ENCODE data around the gene ACTR3. TPM values are rescaled to one million over a fixed set of nuclear protein-coding genes. Genes with fewer than 3 reads are reported as not detected.
A peak's percentile ranks its signal among the peaks of the same experiment; 100 is the strongest.

ACTR3 gene
- total RNA-seq, 1 experiment from 2014 or later: 180 TPM

GRCh38 chr2:113894156-113894743 lies 4.4 kb downstream of the ACTR3 start:
- Mint-ChIP-seq H3K27me3 (ENCODE audit: low read depth) (no peaks in the 10 kb centered on the region), H3K4me3 (peak overlapping the region in 1 of 2 experiments; percentile 31; a peak in 1 of 5 replicates), H3K36me3 (ENCODE audit: insufficient read depth in 1 of 3, low read depth in 3 of 3) (peaks cover 0 to 16% (median 2%) of the 10 kb centered on the region in 3 experiments; a peak in 3 of 7 replicates), H3K27ac (no peak overlapping the region), H3K9me3 (no peaks in the 10 kb centered on the region), H3K4me1 (peaks cover 60 to 63% of the 10 kb centered on the region in 2 experiments)
- no peak overlapping the region for H3T11ph ChIP-seq (ENCODE audit: low read length)
- no peaks in the 10 kb centered on the region for H3K79me1 ChIP-seq (ENCODE audit: insufficient read depth, low read depth, low read length, poor library complexity, severe bottlenecking)
- no peak overlapping the region for H4K91ac ChIP-seq (ENCODE audit: insufficient read length, low read depth, low read length)
- H3K18ac ChIP-seq (ENCODE audit: insufficient read length, low read depth, low read length): no peak overlapping the region
- H3K23me2 ChIP-seq (ENCODE audit: insufficient read length, low read depth, low read length, poor library complexity, severe bottlenecking): peaks cover 3% of the 10 kb centered on the region
- H3K56ac ChIP-seq (ENCODE audit: insufficient read length, low read depth, low read length): no peak overlapping the region
- H3K4me2 ChIP-seq (ENCODE audit: insufficient read depth, insufficient read length, low read length): no peak overlapping the region
- peaks cover 26% of the 10 kb centered on the region; the same call in 1 of the 2 replicates for H3K79me2 ChIP-seq (ENCODE audit: insufficient read depth, low read length)
- no peak for DNase-seq
- H4K5ac ChIP-seq (ENCODE audit: insufficient read length, low read depth, low read length): no peak overlapping the region
- H2AK5ac ChIP-seq (ENCODE audit: insufficient read length, low read length): no peak overlapping the region
- no peak overlapping the region for H2AFZ ChIP-seq (ENCODE audit: low read length)
- no peak overlapping the region for H3K4ac ChIP-seq (ENCODE audit: low read depth, low read length)
- no peak overlapping the region for H3K27ac ChIP-seq (ENCODE audit: insufficient read length, low read depth, low read length)
- H4K20me1 ChIP-seq (ENCODE audit: control insufficient read depth, insufficient read depth, insufficient read length): no peaks in the 10 kb centered on the region
- no peak for TF ChIP-seq CTCF (conservative IDR thresholded peaks at IDR 0.05)
- H3K14ac ChIP-seq (ENCODE audit: insufficient read depth, low read length): no peak overlapping the region
- no peak overlapping the region for H2BK5ac ChIP-seq (ENCODE audit: insufficient read length, low read length)
- no peaks in the 10 kb centered on the region for H3K9me3 ChIP-seq (ENCODE audit: control insufficient read depth, low read depth, low read length)
- H3K23ac ChIP-seq (ENCODE audit: insufficient read length, low read depth, low read length): no peak overlapping the region
- no peaks in the 10 kb centered on the region for H3K27me3 ChIP-seq (ENCODE audit: insufficient read depth, low read length)
- peak overlapping the region; percentile 33 for H3K9ac ChIP-seq (ENCODE audit: extremely low read depth, insufficient read length, low read length)
- no peak overlapping the region for H2BK15ac ChIP-seq (ENCODE audit: low read depth, low read length)
- WGBS (ENCODE audit: extremely low coverage, insufficient read length, low lambda C conversion rate): no CpG with 5 or more reads among the region's 7 CpGs
- H2BK20ac ChIP-seq (ENCODE audit: low read depth, low read length, poor library complexity, severe bottlenecking): no peak overlapping the region
- no peaks in the 10 kb centered on the region; the same call in 1 of the 2 replicates for H3K4me1 ChIP-seq (ENCODE audit: insufficient read depth, low read length)
- H2BK12ac ChIP-seq (ENCODE audit: insufficient read length, low read depth, low read length): no peak overlapping the region
- H4K8ac ChIP-seq (replicated peaks; ENCODE audit: insufficient read length, low read depth, low read length): no peak overlapping the region
- H2BK120ac ChIP-seq (ENCODE audit: low read depth, low read length, poor library complexity, severe bottlenecking): no peak overlapping the region
